Chondrocyte (in vitro differentiated cells): ENCODE data around the gene PTPRE. TPM values are rescaled to one million over a fixed set of nuclear protein-coding genes. Genes with fewer than 3 reads are reported as not detected.

Experiments used
- DNase-seq: peaks from one replicate; pipeline ENCODE4 v3.0.0; 2021; ENCODE audit warnings: mixed read lengths, low spot score
- H3K27ac Mint-ChIP-seq: one replicate; pipeline ENCODE4 v1.8.0; 2021; ENCODE audit warnings: mild to moderate bottlenecking, moderate library complexity, mixed read lengths; ENCODE audit not compliant: unreplicated experiment
- H3K27me3 Mint-ChIP-seq: 2 replicates; pipeline ENCODE4 v1.8.0; 2021; ENCODE audit warnings: low read depth, mixed read lengths
- H3K36me3 Mint-ChIP-seq: 2 replicates; pipeline ENCODE4 v1.8.0; 2021; ENCODE audit warnings: low read depth, mixed read lengths
- H3K4me1 Mint-ChIP-seq: 2 replicates; pipeline ENCODE4 v1.8.0; 2021; ENCODE audit warnings: low read depth, mild to moderate bottlenecking, mixed read lengths
- H3K4me3 Mint-ChIP-seq: one replicate; pipeline ENCODE4 v1.8.0; 2021; ENCODE audit warnings: mild to moderate bottlenecking, moderate library complexity, mixed read lengths; ENCODE audit not compliant: unreplicated experiment
- H3K9me3 Mint-ChIP-seq: 2 replicates; pipeline ENCODE4 v1.8.0; 2021; ENCODE audit warnings: low read depth, mixed read lengths
- CTCF ChIP-seq: fragments of 200-600 bp; sonication (generic); IDR thresholded peaks from 2 replicates; pipeline ENCODE4 v1.5.0; 2021; ENCODE audit warnings: antibody characterized with exemption, mild to moderate bottlenecking, moderate library complexity
- total RNA-seq: library from RNA; stranded (reverse); gene quantifications from 3 replicates; pipeline ENCODE4 v1.2.1, GENCODE V29; 2021

Gene PTPRE
- total RNA-seq, 1 donor from 2014 or later = 6.2 TPM

GRCh38 chr10:127922206-127922605 lies 15.3 kb downstream of the PTPRE start:
- peaks cover 2% of the 10 kb centered on the region for H3K36me3 Mint-ChIP-seq
- no peaks in the 10 kb centered on the region for H3K27me3 Mint-ChIP-seq
- TF ChIP-seq CTCF = no peak
- H3K9me3 Mint-ChIP-seq = peaks cover 3% of the 10 kb centered on the region
- H3K27ac Mint-ChIP-seq = peak overlapping the region; percentile 99
- no peak overlapping the region for H3K4me3 Mint-ChIP-seq
- no peak for DNase-seq
- H3K4me1 Mint-ChIP-seq = peaks cover 64% of the 10 kb centered on the region

- H3K36me3 Mint-ChIP-seq = peaks cover 2% of the 10 kb centered on the region
- no peak for TF ChIP-seq CTCF
- peaks cover 66% of the 10 kb centered on the region for H3K4me1 Mint-ChIP-seq
- peak overlapping the region; percentile 35 for H3K4me3 Mint-ChIP-seq
- H3K27ac Mint-ChIP-seq = peak overlapping the region; percentile 99
- DNase-seq = no peak
- H3K27me3 Mint-ChIP-seq = no peaks in the 10 kb centered on the region
- H3K9me3 Mint-ChIP-seq = peaks cover 3% of the 10 kb centered on the region
Measured at GRCh38 chr10:127922675-127923366, 15.9 kb downstream of the PTPRE start.

- H3K27ac Mint-ChIP-seq = peak overlapping the region; percentile 99
- peaks cover 3% of the 10 kb centered on the region for H3K9me3 Mint-ChIP-seq
- no peak for TF ChIP-seq CTCF
- peaks cover 73% of the 10 kb centered on the region for H3K4me1 Mint-ChIP-seq
- H3K4me3 Mint-ChIP-seq = no peak overlapping the region
- no peak for DNase-seq
- H3K36me3 Mint-ChIP-seq = peaks cover 2% of the 10 kb centered on the region
- no peaks in the 10 kb centered on the region for H3K27me3 Mint-ChIP-seq
Measured at GRCh38 chr10:127923646-127924045, 16.7 kb downstream of the PTPRE start.

- DNase-seq = no peak
- no peak overlapping the region for H3K4me3 Mint-ChIP-seq
- H3K4me1 Mint-ChIP-seq = peaks cover 57% of the 10 kb centered on the region
- TF ChIP-seq CTCF = no peak
- H3K9me3 Mint-ChIP-seq = peaks cover 3% of the 10 kb centered on the region
- H3K36me3 Mint-ChIP-seq = peaks cover 2% of the 10 kb centered on the region
- H3K27me3 Mint-ChIP-seq = no peaks in the 10 kb centered on the region
- H3K27ac Mint-ChIP-seq = peak overlapping the region; percentile 84
Measured at GRCh38 chr10:127925471-127926207, 18.7 kb downstream of the PTPRE start.

- H3K4me1 Mint-ChIP-seq = peaks cover 49% of the 10 kb centered on the region
- H3K4me3 Mint-ChIP-seq = no peak overlapping the region
- DNase-seq = no peak
- peak overlapping the region; percentile 84 for H3K27ac Mint-ChIP-seq
- H3K27me3 Mint-ChIP-seq = no peaks in the 10 kb centered on the region
- H3K36me3 Mint-ChIP-seq = peaks cover 2% of the 10 kb centered on the region
- no peak for TF ChIP-seq CTCF
- peaks cover 3% of the 10 kb centered on the region for H3K9me3 Mint-ChIP-seq
Measured at GRCh38 chr10:127926455-127926854, 19.6 kb downstream of the PTPRE start.
